Lung (tissue), 12 donors: ENCODE results near the gene VEGFA. TPM values are rescaled to one million over a fixed set of nuclear protein-coding genes. Genes with fewer than 3 reads are reported as not detected.

Source experiments
- ATAC-seq: fragments of 200-7000 bp; cut with Tn5 transposase; one replicate; pipeline ENCODE4 v1.9.1; 2020; ENCODE audit warnings: moderate number of reproducible peaks; ENCODE audit not compliant: insufficient read depth, low FRiP score
- DNase-seq, 3 donors: peaks; one replicate each; pipeline ENCODE4 v3.0.0-alpha.2; 2013 to 2017
- H3K27ac ChIP-seq, 2 donors: one replicate each; pipeline ENCODE4 v1.5.1; 2013; ENCODE audit warnings: mild to moderate bottlenecking in 2 of 2, moderate library complexity in 2 of 2, control low read depth in 1 of 2, inconsistent platforms in 1 of 2, low read depth in 1 of 2, low read length in 1 of 2
- H3K27me3 ChIP-seq, 3 donors: one replicate each; pipeline ENCODE4 v1.5.1; 2013; ENCODE audit warnings: low read length in 2 of 3; ENCODE audit not compliant: control insufficient read depth in 3 of 3, insufficient read depth in 3 of 3
- H3K36me3 ChIP-seq, 4 donors: one replicate each; pipeline ENCODE4 v1.5.1; 2013; ENCODE audit warnings: low read length in 4 of 4, mild to moderate bottlenecking in 1 of 4, moderate library complexity in 1 of 4; ENCODE audit not compliant: control insufficient read depth in 4 of 4, insufficient read depth in 4 of 4
- H3K4me1 ChIP-seq, 5 donors: one replicate each; pipeline ENCODE4 v1.5.1; 2013; ENCODE audit warnings: low read length in 5 of 5, mild to moderate bottlenecking in 2 of 5, moderate library complexity in 1 of 5; ENCODE audit not compliant: control insufficient read depth in 5 of 5, insufficient read depth in 5 of 5
- H3K4me3 ChIP-seq: one replicate; pipeline ENCODE4 v1.5.1; 2013; ENCODE audit warnings: mild to moderate bottlenecking, control low read depth, moderate library complexity
- H3K9ac ChIP-seq, 2 donors: one replicate each; pipeline ENCODE4 v1.5.1; 2013; ENCODE audit warnings: low read length in 2 of 2, control low read depth in 1 of 2; ENCODE audit not compliant: insufficient read depth in 1 of 2
- H3K9me3 ChIP-seq, 4 donors: one replicate each; pipeline ENCODE4 v1.5.1; 2013; ENCODE audit warnings: low read length in 3 of 4, mild to moderate bottlenecking in 1 of 4, moderate library complexity in 1 of 4; ENCODE audit not compliant: control insufficient read depth in 4 of 4, insufficient read depth in 3 of 4
- CTCF ChIP-seq: IDR thresholded peaks from 2 replicates; pipeline ENCODE4 v1.5.1; 2012; ENCODE audit warnings: mild to moderate bottlenecking; ENCODE audit errors: control extremely low read depth, extremely low read depth
- WGBS, 2 donors: extraction: QIAGEN DNeasy Blood & Tissue Kit; methylation state at CpG; one replicate each; pipeline ENCODE4 v1.1.7; 2013; 5-methylcytosine and 5-hydroxymethylcytosine counted together
- polyA plus RNA-seq, 2 donors: library from polyadenylated mRNA; stranded (reverse); fragments of 200-250 nt; gene quantifications; one replicate each; pipeline ENCODE4 v1.2.1, GENCODE V29; 2013
- total RNA-seq, 2 donors: library from RNA; depleted of rRNA in 1 of 2; stranded (reverse); fragments of >200 nt in 1 of 2; gene quantifications; one replicate each; pipeline ENCODE4 v1.2.1, GENCODE V29; 2014 to 2021
- donor health status: control.
- donor health status: control.
- donor health status: Bipolar disorder and iron deficiency.
- donor health status: healthy.
- donor health status: DM: yes; HTN: yes; CAD: no.

The VEGFA gene
- total and polyA plus RNA-seq, 4 donors = 98.3 to 275 (median 140) TPM

GRCh38 chr6:43791745-43792422, 21.9 kb downstream of the VEGFA start:
- ATAC-seq (no peak), DNase-seq (no peak)

GRCh38 chr6:43793154-43793874, 23.3 kb downstream of the VEGFA start:
- no peaks in the 10 kb centered on the region for H3K27me3 ChIP-seq
- no peak for TF ChIP-seq CTCF
- H3K27ac ChIP-seq = peak overlapping the region in 1 of 2 donors; percentile 65
- H3K4me3 ChIP-seq = no peak overlapping the region
- 93 to 96% methylated on average over 5 of the region's 5 CpGs for WGBS, 2 donors
- H3K9me3 ChIP-seq = no peaks in the 10 kb centered on the region
- ATAC-seq = no peak
- no peaks in the 10 kb centered on the region for H3K36me3 ChIP-seq
- no peak overlapping the region for H3K9ac ChIP-seq
- peaks cover 0 to 11% (median 2%) of the 10 kb centered on the region in 5 donors for H3K4me1 ChIP-seq
- no peak for DNase-seq

More at GRCh38 chr6:43791745-43792422, 21.9 kb downstream of the VEGFA start:
- WGBS, 2 donors = 71 to 72% methylated on average over 11 of the region's 11 CpGs
- Histone ChIP-seq H3K36me3 (no peaks in the 10 kb centered on the region), H3K27ac (no peak overlapping the region), H3K9ac (no peak overlapping the region), H3K9me3 (no peaks in the 10 kb centered on the region), H3K4me1 (peaks cover 0 to 11% (median 2%) of the 10 kb centered on the region in 5 donors), H3K4me3 (no peak overlapping the region), H3K27me3 (no peaks in the 10 kb centered on the region)
- no peak for TF ChIP-seq CTCF

GRCh38 chr6:43793875-43794242, 23.8 kb downstream of the VEGFA start:
- no peak for DNase-seq
- TF ChIP-seq CTCF = no peak
- ATAC-seq = no peak
- H3K9ac ChIP-seq = no peak overlapping the region
- H3K27me3 ChIP-seq = no peaks in the 10 kb centered on the region
- no peaks in the 10 kb centered on the region for H3K9me3 ChIP-seq
- 72 to 85% methylated on average over 9 of the region's 9 CpGs for WGBS, 2 donors
- H3K27ac ChIP-seq = peak overlapping the region in 1 of 2 donors; percentile 65
- peaks cover 0 to 11% (median 2%) of the 10 kb centered on the region in 5 donors for H3K4me1 ChIP-seq
- no peak overlapping the region for H3K4me3 ChIP-seq
- H3K36me3 ChIP-seq = no peaks in the 10 kb centered on the region
